HUDEP-2 (cell line): Measurements from ENCODE around the gene VEGFD.
A peak's percentile ranks its signal among the peaks of the same experiment; 100 is the strongest.

Experiments
- DNase-seq, 76 experiments: peaks; one replicate each; lab custom pipeline; 2025; ENCODE audit not compliant: unreplicated experiment in 76 of 76; lab: John Stamatoyannopoulos, UW

The VEGFD gene

DNA sequence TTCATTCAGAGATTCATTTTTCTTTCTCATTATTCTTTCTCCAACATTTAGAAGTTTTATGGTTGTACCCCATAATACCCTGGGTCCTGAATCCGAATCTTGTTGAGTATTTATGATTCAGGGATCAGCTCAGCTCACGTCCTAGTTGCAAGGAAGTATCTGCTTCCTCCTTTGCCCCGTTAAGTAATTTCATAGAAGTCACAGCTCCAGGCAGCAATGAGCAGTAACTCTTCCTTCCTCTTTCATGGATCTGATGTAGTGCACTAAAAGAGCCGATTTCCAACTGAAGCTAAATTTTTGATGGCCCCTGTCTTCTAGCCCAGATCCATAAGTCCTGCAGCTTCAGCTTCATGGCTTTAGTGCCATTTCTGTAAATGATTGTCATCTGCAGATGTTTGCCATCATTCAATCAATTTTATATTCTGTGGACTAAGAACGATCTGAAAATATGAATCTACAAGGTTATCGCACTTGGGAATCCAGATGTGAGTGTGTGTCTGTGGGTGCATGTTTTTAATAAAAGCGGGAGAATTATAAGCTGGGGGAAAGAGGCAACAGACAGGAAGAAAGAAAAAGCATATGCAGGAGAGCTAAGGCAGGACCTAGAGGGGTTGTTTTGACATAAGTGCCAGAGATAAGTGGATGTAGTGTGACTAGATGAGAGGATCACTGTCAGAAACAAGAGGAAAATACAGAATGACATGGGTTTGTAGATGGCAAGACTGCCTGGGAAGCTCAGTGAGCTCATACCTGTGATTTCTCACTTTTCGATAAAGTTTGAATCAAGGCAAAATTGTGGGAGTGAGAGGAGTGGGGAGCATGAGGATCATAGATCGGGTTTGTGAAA is 17.5 kb downstream of the VEGFD start:
- no peak for DNase-seq

DNA sequence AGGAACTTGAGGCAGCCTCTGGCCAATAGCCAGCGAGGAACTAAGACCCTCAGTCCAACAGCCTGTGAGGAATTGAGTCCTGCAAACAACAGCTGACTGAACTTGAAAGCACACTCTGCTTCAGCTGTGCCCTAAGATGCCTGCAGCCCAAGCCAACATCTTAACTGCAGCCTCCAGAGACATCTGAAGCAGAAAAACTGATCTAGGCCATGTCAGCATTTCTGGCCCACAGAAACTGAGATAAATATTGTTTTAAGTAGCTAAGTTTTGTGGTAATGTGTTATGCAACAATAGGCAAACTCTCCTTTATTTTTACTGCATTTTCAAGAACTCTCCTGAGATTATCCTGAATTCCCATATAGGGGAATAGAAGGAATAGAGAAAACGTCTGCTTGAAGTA is 24.5 kb downstream of the VEGFD start:
- no peak for DNase-seq

DNA sequence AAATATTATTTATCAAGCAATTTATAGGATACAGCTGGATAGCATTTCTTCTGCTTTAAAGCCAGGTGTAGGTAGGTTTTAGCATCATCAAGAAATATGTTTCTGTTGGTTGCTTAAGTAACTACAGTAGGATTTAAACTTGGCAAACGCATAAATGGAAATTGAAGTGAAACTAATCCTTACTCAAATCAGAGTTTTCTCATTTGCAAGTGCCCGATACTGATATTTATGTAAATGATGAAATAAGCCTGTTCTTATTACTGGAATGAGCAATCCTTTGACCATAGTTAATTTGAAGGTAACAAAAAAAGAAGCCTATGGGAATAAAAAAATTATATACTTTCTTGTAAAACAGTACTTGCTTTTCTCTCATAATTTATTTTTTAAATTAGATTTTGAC is 25.7 kb downstream of the VEGFD start:
- DNase-seq = no peak

DNA sequence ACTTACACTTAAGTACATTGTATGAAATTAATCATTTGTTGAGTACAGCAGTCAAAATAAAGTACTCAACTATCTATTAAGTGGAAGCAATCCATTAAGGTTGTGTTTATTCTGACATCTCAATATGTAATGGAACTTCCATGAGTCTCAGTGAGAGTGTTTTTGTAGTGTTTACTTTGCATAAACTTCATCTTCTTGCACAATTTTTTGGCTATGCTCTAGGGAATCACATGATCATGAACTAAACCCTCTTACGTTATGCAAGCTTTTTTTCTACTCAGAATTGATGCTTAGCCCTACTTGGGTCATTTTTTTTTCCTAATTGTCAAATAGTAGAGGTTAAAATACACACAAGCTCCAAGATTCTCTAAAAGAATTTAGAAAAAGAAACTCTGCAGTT is 27.8 kb downstream of the VEGFD start:
- no peak for DNase-seq

GRCh38 chrX:15350329-15350996 is 33.8 kb downstream of the VEGFD start:
- DNase-seq = no peak

DNA sequence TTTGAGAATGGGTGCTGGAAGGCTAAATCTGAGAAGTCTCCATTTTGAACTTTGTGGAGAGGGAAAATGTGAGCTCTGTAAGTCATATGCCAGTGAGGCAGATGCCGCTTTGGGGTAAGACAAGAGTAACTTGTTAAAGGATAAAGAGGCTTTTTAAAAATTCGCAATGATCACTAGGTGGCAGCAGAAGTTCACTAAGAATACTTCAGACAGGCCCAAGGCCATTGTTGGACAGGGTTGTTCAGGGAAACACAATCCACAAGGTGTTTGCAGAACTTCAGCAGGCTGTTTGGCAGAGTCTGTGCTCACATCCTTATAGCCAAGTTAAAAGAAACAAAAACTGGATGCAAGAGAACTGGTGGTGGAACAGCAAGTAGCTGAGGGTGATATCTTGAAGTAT is 35.2 kb downstream of the VEGFD start:
- peak in 29 of 76 experiments; percentile 0 to 52 (median 13) for DNase-seq

- DNase-seq = no peak
Observed at GRCh38 chrX:15345976-15346375, 38.2 kb downstream of the VEGFD start.

DNA sequence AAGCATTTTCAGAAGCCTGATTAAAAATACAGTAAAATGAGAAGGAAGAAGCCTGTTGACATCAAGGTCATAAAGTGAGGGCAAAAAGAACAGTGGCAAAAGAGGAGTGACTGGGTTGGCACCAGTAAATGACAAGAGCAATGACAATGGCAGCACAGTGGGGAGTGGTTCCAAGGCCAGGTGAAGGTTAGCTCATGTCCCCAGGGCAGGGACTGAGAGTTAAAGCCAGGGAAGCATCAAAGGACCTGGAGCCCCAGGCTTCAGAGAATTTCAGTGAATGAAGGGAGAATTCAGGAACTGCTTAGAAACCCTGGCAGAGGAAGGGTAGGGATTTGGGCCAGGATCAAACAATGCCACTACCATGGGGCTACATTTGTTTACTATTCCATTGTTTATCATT is 40.1 kb downstream of the VEGFD start:
- no peak for DNase-seq

DNA sequence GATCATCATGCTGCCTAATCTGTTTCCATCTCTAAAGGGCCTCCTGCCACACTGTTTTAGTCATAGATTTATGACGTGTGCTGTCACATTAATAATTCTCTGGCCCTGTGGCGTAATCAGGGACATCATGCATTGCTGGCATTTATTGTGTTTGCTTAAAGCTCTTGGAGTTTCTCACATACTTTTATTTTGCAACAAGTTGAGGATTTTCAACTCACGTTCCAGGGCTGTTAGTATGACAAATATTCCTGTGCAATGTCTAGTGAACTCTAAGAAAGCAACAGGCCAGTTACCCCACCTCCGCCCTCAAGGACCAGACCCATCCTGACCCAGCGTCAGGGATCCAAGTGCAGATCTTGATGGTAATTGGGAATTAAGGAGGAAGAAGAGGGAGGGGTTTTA is 41.1 kb downstream of the VEGFD start:
- DNase-seq = no peak

DNA sequence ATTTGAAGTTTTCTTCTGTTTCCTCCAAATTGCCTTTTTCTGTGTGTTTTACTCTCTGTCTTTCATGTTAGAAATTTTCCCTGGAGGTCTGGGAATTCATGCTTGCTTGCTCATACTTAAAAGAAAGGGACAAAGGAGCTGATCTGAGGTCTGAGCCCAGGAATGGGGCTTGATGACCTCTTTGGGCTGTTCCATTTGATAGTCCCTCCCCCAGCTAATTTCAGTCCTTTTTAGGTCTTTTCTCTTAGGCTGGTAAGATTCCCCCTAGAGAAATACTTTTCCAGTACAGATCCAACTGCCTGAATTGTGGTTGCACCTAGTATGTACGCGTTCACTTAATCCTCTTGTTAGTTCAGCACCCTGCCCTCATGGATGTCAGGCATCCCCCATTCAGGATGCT is 43.3 kb downstream of the VEGFD start:
- DNase-seq = no peak

DNA sequence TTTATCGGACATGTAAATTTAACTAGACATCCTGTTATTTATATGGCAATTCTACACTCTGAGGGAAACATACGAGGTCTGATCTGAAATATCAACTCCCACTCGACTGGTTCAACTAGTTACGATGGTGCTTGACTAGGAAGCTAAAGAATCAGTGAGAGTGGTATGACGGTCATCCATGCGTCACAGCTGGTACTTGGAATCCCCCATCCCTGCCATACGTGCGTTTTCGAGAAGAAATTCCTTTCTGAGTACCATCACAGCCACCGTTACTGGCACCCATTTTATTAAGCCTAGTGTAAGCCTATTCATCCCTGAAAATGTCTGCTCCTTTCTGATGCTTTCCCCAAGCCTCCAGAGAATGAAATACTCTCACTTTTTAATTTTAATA is 48.2 kb downstream of the VEGFD start:
- peak in 4 of 76 experiments; percentile 1 to 9 (median 4) for DNase-seq

DNA sequence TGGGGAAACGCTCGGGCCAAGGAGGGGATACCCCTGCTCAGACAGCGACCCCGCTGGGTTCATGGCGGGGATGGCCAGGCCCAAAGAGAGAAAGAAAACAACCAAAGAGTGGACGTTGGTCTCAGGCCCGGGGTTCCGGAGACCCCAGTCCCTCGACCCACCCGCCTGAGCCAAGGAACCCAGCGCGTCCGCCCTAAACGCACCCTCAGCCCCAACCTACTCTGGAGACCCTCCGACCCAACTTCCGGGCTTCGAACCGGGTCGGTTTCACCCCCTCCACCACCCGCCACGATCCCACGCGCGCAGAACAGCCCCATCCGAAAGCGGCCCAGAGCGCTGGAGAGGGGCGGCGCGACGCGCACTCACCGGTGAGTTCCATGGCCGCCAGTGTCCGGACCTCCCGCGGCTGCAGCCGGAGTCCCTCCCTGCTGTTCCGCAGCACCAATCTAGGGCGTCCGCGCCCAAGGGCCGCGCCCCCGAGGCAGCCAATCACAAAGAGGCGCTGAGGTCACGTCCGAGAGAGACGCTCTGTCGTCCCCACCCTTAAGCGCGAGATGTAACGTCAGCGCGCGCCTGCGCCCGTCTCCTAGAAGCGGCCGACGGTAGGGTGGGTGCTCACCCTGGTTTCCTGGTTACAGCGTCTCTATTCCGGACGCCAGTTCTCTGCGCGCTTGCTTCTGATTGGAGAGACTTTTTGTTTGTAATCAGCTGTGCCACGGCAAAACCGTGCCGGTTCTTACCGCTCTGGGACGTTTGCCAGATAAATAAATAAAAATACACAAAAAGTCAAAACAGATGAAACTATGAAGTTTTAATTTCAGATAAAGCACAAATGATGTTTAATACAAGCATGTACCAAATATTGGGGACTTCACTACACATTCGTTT is 48.8 kb downstream of the VEGFD start, which contains the start of gene PIGA:
Gene PIGA (minus strand): TSS at position 389 of the 888 bp plus-strand sequence. CDS start 3,593 bp downstream, outside the sequence.
- peak; percentile 1 to 94 (median 86) for DNase-seq

DNA sequence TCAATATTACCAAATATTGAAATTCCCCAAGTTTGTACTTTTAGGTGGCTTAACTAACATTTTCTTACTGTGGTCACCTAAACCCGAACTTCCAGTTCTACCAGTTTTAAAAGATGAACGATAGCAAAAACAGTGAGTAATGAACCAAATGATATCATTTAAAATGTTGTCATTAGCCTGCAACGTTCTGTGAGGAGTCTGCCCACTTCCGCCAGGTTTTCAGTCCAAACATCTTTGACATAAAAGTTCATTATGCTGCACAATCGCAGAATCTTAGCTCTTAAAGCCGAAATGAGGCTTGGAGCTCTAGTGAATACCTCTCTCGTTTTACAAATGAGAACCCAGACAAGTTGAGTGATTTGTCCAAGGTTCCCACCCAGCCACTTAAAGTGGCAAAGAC is 49.7 kb downstream of the VEGFD start:
- peak in 2 of 76 experiments; percentile 0 to 5 for DNase-seq

- no peak for DNase-seq
Observed at GRCh38 chrX:15328821-15329220, 55.4 kb downstream of the VEGFD start.

DNA sequence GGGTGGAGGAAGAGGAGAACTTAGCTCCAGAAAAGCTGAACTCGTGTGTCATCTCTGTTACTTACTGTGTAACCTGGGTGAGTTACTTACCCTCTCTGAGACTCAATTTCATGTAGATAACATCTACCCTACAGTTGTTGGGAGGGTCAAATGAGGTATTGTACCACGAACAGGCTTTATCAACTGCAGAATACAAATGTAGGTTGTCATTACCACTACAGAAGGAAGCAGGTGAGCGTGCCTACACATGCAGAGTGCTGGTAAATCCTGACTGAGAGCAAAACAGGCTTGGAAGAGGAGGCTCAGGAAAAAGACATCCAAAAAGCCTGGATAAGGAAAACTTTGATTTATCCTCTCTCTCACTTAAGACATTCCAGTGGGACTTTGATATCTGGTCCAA is 56.1 kb downstream of the VEGFD start:
- no peak for DNase-seq

GRCh38 chrX:15322472-15322871 is 61.7 kb downstream of the VEGFD start:
- no peak for DNase-seq

- DNase-seq = no peak
Observed at GRCh38 chrX:15322072-15322471, 62.1 kb downstream of the VEGFD start.

- DNase-seq = no peak
Observed at GRCh38 chrX:15321447-15321846, 62.8 kb downstream of the VEGFD start.

- no peak for DNase-seq
Observed at GRCh38 chrX:15320297-15320696, 63.9 kb downstream of the VEGFD start.

DNA sequence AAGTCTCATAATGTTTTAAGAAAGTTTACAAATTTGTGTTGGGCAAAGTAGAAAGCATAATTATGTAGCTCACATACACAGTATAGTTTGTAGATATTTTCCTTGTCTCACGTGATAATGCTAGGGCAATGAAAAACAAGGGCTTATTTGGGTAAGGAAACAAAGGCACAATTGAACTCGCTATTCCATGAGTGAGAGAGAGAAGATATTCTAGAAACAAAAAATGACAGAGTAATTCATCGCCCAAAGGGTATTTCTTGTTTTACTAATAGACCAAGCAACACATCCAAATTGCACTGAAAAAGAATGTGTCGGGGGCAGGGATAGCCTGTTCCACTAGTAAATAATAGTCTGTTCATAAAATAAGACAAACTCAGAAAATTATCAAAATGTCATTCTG is 65.1 kb downstream of the VEGFD start:
- DNase-seq = no peak

DNA sequence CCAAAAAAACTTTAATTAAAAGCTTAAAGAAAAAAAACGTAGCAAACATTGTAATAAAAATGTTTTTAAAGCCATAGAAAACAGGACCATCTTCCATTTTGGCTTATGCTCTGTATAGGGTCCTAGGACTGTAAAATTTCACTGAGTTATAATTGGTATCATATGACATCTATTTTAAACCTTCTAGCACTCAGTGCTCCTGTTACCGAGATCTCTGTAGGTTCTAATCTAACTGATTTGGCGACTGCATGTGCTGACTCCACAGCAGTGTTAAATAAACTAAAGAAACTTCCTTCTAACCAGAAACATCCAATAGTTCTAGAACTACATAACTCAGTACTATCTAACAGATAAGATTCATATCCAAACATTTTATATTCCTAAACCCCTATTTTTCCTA is 68.7 kb downstream of the VEGFD start, which contains the start of gene ASB11:
Gene ASB11 (minus strand): TSS at position 132 of the 400 bp plus-strand sequence. CDS start 35 bp downstream, at position 97.
- no peak for DNase-seq
